ENCODE measurements around the gene SPTBN4.
"Not testable (repeated sequence)": the region's sequence is repeated elsewhere in the genome, so short reads cannot be mapped to it uniquely, and the experiment has no call there.

The SPTBN4 gene

GRCh38 chr19:40510526-40511115 lies 43.8 kb downstream of the SPTBN4 start:
- DNase-seq, result no peak

- DNase-seq, result no peak
These were observed 44.7 kb downstream of the SPTBN4 start for GRCh38 chr19:40511487-40511886.

- DNase-seq, result no peak
These were observed 45.3 kb downstream of the SPTBN4 start for GRCh38 chr19:40512110-40512472.

GRCh38 chr19:40512473-40513344 lies 45.9 kb downstream of the SPTBN4 start:
- no peak for DNase-seq

GRCh38 chr19:40513345-40513678 lies 46.5 kb downstream of the SPTBN4 start:
- no peak for DNase-seq

- DNase-seq, result no peak
These were observed 47.0 kb downstream of the SPTBN4 start for GRCh38 chr19:40513741-40514315.

GRCh38 chr19:40517248-40517647 lies 50.4 kb downstream of the SPTBN4 start:
- DNase-seq, result no peak

- no peak for DNase-seq
These were observed 52.8 kb downstream of the SPTBN4 start for GRCh38 chr19:40519352-40520322.

- DNase-seq, result peak; percentile 16
These were observed 54.5 kb downstream of the SPTBN4 start for GRCh38 chr19:40521276-40521675.

GRCh38 chr19:40521900-40522299 lies 55.1 kb downstream of the SPTBN4 start:
- DNase-seq, result not testable (repeated sequence)

- peak; percentile 49 for DNase-seq
These were observed 56.7 kb downstream of the SPTBN4 start for GRCh38 chr19:40523322-40524047.

GRCh38 chr19:40524133-40524549 lies 57.3 kb downstream of the SPTBN4 start:
- no peak for DNase-seq

GRCh38 chr19:40524655-40525054 lies 57.9 kb downstream of the SPTBN4 start:
- DNase-seq, result no peak

GRCh38 chr19:40525234-40526051 lies 58.6 kb downstream of the SPTBN4 start:
- no peak for DNase-seq

- DNase-seq, result no peak
These were observed 61.3 kb downstream of the SPTBN4 start for GRCh38 chr19:40528078-40528477.

GRCh38 chr19:40528533-40529092 lies 61.8 kb downstream of the SPTBN4 start:
- DNase-seq, result no peak

- DNase-seq, result peak; percentile 92
These were observed 62.5 kb downstream of the SPTBN4 start for GRCh38 chr19:40529093-40529954.

GRCh38 chr19:40530091-40530901 lies 63.5 kb downstream of the SPTBN4 start:
- peak; percentile 33 for DNase-seq

GRCh38 chr19:40533508-40533907 lies 66.7 kb downstream of the SPTBN4 start:
- DNase-seq, result no peak
